Spleen (tissue), 7 donors: Measurements from ENCODE around the gene DENND1A.

Source experiments
- CTCF ChIP-seq, 11 experiments: fragments of 200-600 bp in 7 of 11; fragments of 450-650 bp in 4 of 11; sonication (generic) in 4 of 11; IDR thresholded peaks in 8 of 11; conservative IDR thresholded peaks in 3 of 11; 1 replicate in 7 of 11; 2 replicates in 4 of 11; pipeline versions ENCODE4 v1.4.0 to v1.8.0; 2016 to 2021; ENCODE audit warnings: antibody characterized with exemption in 11 of 11, inconsistent platforms in 4 of 11, mild to moderate bottlenecking in 1 of 11
- POLR2A ChIP-seq, 3 donors: fragments of 450-650 bp; IDR thresholded peaks; one replicate each; pipeline ENCODE4 v1.5.1; 2017; ENCODE audit warnings: antibody characterized with exemption in 3 of 3, mild to moderate bottlenecking in 1 of 3
- POLR2AphosphoS5 ChIP-seq, 3 donors: sonication (generic); formaldehyde crosslinking; IDR thresholded peaks; one replicate each; pipeline ENCODE4 v1.5.1; 2017; ENCODE audit warnings: antibody characterized with exemption in 3 of 3
- donor health status: DM: no; HTN: no; CAD: no; lungs with moderate emphysema.
- donor health status: DM: no; HTN: no; CAD: no.
- donor health status: DM: no; HTN: no; CAD: no.

GRCh38 chr9:123923377-123923776, 6.5 kb downstream of the DENND1A start:
- TF ChIP-seq POLR2A (IDR thresholded peaks at IDR 0.05), result no peak
- no peak for TF ChIP-seq CTCF (IDR thresholded peaks at IDR 0.05 in 8 of 11, conservative IDR thresholded peaks at IDR 0.05 in 3 of 11)
- no peak for TF ChIP-seq POLR2AphosphoS5 (IDR thresholded peaks at IDR 0.05)
